SK-N-SH (cell line): Measurements from ENCODE around the gene ACER2.

Experiments
- CTCF ChIP-seq: fragments of 200-600 bp; sonication (generic); IDR thresholded peaks from 2 replicates; pipeline ENCODE4 v1.6.1; 2017; ENCODE audit warnings: antibody characterized with exemption, mild to moderate bottlenecking, moderate library complexity
- EZH2phosphoT487 ChIP-seq: fragments of 200-600 bp; sonication (generic); IDR thresholded peaks from 2 replicates; pipeline ENCODE4 v1.6.1; 2017; ENCODE audit warnings: low read depth, mixed run types, mild to moderate bottlenecking, antibody characterized with exemption, moderate library complexity, borderline replicate concordance
- FOXJ3 ChIP-seq: sonication (generic); formaldehyde crosslinking; IDR thresholded peaks from 2 replicates; pipeline ENCODE4 v1.5.1; 2020; ENCODE audit warnings: mild to moderate bottlenecking, missing genetic modification reagents
- POLR2AphosphoS5 ChIP-seq: IDR thresholded peaks from 2 replicates; pipeline ENCODE4 v1.6.1; 2012; ENCODE audit warnings: low read depth, low read length
- RAD21 ChIP-seq: IDR thresholded peaks from 2 replicates; pipeline ENCODE4 v1.6.1; 2012; ENCODE audit warnings: mild to moderate bottlenecking, low read length
- RCOR1 ChIP-seq: fragments of 150-350 bp; IDR thresholded peaks from 2 replicates; pipeline ENCODE4 v1.6.1; 2017; ENCODE audit warnings: antibody characterized with exemption, low read length
- REST ChIP-seq: IDR thresholded peaks from 2 replicates; pipeline ENCODE4 v1.6.1; 2012; ENCODE audit warnings: mild to moderate bottlenecking, low read depth, low read length, moderate library complexity
- RFX5 ChIP-seq: IDR thresholded peaks from 2 replicates; pipeline ENCODE4 v1.6.1; 2012; ENCODE audit warnings: mild to moderate bottlenecking, improper control_type of control experiment, low read length
- USF1 ChIP-seq: IDR thresholded peaks from 2 replicates; pipeline ENCODE4 v1.4.0; 2012; ENCODE audit warnings: low read depth, borderline replicate concordance

- TF ChIP-seq CTCF (no peak), RFX5 (no peak), FOXJ3 (no peak), RCOR1 (no peak), POLR2AphosphoS5 (no peak), EZH2phosphoT487 (no peak), REST (no peak), RAD21 (no peak), USF1 (no peak)
These were observed 30.6 kb upstream of the ACER2 start for GRCh38 chr9:19378164-19378563.
